GM19467 (cell line): ENCODE results near the gene CHFR.
"Not testable (repeated sequence)": the region's sequence is repeated elsewhere in the genome, so short reads cannot be mapped to it uniquely, and the experiment has no call there.

Experiments used
- ATAC-seq: cut with Tn5 transposase; IDR thresholded peaks from one replicate; pipeline ENCODE4 v1.9.1; 2021; ENCODE audit warnings: mild to moderate bottlenecking, moderate library complexity; ENCODE audit not compliant: unreplicated experiment

CHFR gene

DNA sequence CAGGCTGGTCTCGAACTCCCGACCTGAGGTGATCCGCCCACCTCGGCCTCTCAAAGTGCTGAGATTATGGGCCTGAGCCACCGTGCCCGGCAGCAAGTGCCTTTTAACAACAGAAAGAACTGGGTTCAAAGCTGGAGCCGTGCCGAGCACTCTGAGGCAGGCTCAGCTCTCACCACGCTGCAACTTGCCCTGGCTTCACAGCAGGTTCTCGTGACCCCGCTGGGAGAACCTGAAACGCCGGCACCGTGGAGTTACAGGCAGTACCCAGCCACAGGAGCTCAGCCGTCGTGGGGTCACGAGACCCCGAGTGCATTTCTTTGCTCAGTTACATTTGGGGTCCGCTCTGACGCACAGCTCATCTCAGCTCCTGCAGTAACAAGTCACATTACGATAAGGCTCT, 73.2 kb downstream of the CHFR start:
- no peak for ATAC-seq

DNA sequence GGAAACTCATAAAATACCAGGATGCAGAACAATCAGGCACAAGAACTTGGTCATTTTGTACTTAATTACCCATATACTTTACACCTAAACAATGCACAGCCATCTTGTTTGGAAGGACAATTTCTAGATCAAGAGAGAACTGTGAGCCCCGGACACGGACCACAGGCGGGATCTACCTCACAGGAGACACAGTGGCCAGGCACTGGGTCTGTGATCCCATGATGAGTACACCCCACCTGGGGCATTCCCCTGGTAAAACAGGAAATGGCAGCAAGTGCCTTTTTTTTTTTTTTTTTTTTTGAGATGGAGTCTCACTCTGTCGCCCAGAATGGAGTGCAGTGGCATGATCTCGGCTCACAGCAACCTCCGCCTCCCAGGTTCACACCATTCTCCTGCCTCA, 74.0 kb downstream of the CHFR start:
- ATAC-seq: no peak

DNA sequence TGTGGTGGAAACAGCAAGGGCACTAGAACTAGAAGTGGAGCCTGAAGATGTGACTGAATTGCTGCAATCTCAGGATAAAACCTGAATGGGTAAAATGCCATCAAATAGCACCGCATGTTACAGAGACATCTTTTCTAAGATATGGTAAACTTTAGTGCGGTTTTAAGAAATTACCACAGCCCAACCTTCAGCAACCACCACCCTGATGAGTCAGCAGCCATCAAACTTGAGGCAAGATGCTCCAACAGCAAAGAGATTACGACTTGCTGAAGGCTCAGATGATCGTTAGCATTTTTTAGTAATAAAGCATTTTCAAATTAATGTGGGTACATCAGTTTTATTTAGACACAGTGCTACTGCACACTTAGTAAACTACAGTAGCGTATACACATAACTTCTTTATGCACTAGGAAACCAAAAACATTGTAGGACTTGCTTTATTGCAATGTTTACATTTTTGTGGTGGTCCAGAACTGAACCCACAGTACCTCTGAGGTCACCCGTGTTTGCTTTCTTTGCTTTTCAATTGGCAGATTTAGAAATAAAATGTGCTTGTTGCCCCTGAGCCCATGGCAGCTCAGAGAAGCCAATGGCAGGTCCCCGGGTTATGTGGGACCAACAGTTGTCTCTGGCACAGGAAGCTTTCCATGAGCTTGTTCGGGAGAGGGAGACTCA, 74.6 kb downstream of the CHFR start:
- no peak for ATAC-seq

DNA sequence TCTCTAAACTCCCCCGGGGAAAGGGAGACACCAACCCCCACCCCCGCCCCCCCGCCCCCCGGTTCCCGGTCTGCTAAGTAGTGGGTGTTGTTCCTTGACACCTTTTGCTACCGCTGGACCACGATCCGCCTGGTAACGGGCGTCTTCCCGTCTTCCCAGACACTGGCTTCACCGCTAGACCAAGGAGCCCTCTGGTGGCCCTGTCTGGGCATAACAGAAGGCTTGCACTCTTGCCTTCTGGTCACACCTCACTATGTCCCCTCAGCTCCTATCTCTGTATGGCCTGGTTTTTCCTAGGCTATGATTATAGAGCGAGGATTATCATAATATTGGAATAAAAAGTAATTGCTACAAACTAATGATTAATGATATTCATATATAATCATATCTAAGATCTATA, 78.0 kb downstream of the CHFR start:
- ATAC-seq: not testable (repeated sequence)

DNA sequence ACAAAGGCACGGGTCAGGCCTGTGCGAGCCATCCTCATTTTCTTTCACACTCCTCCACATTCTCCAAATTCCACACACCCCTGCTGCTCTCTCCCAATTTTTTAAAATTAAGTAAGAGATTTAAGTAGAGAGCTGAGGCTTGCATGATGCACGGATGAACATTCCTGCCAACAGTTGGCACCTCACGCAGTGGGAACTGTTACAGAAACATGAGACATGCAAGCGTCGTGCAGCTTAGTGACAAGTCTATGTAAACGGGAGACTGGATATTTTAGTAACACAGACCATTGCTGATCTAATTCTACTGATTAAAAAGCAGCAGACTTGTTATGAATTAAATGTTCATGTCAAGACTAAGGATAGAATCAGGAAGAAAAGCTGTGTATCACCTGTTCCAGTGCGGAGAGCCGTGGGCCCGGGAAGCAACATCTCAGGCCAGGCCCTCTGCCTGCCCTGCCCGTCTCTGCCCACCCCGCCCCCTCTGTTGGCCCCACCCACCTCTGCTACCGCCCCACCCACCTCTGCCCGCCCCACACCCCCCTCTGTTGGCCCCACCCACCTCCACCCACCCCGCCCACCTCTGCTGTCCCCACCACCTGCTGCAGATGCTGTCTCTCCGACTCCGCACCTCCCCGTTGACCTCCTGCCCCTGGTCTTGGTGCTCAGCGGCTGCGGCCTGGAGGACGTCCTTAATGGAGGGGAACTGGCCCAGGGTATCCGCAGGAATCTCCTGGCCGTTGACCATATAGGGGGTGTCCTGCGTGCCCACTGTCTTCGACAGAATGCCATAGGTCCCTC, 79.9 kb downstream of the CHFR start:
- no peak for ATAC-seq

DNA sequence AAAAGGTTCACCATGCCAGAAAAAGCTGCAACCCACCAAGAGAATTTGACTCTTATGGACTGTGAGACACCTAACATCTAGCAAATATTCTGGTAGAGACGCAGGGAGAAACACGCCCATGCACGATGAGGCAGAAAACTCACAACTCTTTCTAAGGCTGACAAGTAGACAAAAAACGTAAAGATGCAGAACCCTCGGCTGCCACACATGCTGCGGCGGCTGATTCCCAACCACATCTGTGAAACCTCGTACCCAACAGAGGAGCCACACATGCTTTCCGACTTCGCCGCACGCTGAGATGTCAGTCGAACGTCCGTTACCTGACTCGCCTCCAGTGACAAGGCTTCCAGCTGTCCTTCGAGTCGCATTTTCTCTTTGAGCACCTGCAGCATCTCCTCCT, 80.5 kb downstream of the CHFR start:
- ATAC-seq: no peak

DNA sequence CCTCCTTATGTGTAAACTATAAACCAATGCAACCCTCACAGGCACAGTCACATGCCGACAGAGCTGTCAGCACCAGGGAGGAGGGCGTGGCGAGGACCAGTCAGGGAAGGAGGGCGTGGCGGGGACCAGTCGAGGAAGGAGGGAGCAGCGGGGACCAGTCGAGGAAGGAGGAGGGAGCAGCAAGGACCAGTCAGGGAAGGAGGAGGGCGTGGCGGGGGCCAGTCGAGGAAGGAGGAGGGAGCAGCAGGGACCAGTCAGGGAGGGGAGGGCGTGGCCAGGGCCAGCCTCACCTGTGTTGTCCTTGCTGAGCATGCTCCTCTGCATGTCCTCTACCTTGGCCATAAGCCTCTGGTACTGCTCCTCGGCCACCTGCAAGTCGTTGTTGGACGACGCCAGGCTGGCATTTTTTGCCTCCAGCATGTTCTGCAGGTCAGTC, 83.0 kb downstream of the CHFR start:
- no peak for ATAC-seq

DNA sequence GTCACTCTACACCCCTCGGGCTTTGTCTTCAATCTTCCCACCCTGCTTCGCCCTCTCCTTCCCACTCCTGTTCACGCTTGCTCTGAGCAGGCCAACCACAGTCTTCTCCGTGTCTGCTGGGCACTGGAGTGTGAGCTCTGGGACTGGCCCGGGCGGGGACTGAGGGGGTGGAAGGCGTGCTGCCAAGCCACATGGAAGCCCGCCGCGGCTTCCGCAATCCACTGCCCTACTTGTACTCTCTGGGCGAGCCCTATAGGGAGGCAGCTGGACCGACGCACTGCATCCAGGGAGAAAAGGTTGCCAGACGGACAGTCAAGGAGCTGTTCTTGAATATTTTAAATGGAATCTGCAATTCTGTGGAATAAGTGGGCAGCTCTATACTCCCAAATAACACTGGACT, 83.5 kb downstream of the CHFR start:
- ATAC-seq: no peak

DNA sequence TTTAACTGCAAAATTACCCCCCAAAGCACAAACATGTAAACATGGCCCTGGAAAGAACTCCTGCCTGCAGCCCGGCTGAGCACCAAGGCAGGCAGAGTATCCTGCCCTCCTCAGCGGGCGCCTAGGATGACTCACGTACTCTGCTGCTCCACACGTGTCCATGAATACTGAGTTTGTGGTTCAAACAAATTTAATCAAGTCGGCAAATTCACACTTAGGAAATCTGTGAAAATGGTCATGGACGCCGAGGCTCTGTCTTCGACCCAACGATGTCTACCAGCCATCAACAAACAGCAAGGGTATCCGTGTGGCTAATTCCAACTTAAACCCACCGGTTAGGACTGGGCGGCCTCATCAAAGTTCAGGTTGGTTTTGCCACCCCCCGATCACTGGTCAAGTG, 84.3 kb downstream of the CHFR start:
- ATAC-seq: no peak

DNA sequence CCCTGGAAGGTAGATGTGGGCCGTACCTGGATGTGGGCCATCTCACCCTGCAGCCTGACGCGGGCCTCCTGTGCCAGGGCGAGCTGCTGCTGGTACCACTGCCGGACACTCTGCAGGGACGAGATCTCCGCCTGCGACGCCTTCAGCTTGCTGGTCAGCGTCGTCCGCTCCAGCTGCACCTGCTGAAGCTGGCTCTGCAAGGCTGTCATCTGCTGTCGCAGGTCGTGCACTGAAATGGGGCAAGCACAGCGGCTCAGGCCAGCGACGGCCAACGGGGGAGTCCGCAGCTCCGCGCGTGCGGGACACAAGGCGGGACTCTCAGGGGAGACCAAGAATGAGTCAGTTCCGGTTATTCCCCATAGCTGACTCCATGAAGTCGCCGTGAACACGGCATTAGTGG, 85.7 kb downstream of the CHFR start:
- no peak for ATAC-seq

DNA sequence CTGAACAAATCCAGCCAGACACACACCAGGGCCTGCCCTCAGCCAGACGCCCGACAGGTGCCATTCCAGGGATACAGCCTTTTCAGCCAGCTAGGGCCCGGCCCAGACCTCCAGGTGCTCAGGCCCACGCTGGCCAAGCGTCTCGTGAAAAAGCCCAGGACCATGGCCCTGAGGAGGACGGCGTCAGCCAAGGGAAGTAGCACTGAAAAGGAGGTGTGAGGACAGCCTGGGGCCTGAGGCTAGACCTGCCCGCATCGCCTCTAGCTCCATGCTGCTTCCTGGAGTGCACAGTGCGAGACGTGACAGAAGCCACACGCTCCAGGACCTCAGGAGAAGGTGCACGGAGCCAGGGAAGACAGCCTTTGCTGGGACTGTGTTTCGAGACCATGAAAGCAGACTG, 88.6 kb downstream of the CHFR start:
- ATAC-seq: no peak

DNA sequence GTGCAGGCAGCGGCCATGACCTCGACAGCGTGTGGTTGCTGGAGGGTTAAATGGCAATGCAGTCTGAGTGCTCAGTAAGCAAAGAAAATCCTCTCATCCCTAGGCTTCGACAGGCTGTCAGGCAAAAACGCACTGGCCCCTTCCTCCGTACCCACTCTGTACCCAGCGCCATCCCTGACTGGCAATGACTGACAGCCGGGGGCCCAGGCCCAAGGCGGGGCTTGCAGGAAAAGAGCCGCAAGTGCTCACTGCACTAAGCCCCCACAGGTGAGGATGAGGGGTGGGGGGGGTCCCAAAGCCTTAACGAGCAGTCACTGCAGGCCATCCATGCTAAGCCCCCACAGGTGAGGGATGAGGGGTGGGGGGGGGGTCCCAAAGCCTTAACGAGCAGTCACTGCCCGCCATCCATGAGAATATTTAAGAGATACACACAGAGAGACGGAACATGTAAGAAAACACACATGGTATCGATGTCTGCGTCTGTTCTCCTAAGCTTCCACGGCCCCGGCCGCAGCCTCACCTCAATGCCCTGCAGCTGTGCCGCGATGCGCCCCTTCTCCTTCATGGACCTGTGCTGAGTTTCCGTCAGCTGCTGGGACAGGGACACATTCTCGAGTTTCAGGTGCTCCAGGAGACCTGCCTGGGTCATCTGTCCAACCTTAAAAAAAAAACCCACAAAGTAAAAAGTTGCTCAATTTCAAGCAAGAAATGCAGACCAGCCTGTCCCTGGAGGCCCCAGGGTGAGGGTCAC, 89.4 kb downstream of the CHFR start:
- no peak for ATAC-seq

DNA sequence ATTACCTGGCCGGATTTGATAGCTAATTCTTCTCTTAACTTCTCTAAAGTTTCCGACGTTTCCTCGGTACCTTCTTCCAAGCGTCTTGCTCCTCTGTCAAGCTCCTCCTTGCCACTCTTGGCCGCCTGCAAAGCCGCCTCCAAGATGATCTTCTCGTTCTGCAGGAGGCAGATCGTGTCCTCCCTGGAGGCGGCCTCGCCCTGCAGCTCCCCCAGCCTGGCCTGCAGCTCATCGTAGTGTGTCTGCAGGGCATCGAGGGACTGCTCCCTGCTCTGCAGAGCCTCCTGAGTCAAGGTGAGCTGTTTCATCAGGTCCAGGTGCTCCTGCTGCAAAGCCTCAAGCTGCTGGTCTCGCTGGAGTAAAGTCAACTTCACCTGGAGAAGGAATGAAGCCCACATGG, 91.6 kb downstream of the CHFR start:
- ATAC-seq: no peak

DNA sequence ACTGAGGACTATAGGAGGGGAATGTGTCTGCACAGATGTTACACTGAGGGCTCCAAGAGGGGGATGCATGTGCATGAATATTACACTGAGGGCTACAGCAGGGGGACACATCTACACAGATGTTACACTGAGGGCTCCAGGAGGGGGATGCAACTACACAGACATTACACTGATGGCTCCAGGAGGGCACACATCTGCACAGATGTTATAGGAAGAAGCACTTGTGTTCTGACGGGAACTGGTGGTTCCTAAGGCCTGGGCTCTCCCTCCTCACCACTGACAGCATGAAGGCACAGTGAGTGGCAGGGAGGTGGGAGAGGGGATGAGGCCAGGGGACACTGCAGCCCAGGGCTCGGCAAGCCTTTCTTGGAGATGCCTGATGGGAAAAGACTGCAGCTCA, 95.5 kb downstream of the CHFR start:
- ATAC-seq: not testable (repeated sequence)

DNA sequence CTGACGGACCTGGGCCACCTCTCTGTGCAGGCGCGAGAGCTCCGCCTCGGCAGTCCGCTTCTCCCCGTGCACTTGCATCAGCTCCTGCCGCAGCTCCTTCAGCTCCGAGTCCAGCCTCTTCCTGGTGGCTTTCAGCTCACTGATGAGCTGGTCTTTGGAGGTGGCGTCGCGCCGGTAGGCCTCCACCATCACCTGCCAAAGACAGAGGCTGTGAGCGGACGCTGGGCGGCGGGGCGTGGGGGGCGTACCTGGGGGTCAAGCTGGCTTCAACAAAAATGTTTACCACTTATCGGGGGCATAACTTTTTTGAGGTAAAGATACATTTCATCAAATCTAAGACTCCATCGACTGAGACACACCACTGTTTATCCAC, 98.3 kb downstream of the CHFR start:
- ATAC-seq: no peak

DNA sequence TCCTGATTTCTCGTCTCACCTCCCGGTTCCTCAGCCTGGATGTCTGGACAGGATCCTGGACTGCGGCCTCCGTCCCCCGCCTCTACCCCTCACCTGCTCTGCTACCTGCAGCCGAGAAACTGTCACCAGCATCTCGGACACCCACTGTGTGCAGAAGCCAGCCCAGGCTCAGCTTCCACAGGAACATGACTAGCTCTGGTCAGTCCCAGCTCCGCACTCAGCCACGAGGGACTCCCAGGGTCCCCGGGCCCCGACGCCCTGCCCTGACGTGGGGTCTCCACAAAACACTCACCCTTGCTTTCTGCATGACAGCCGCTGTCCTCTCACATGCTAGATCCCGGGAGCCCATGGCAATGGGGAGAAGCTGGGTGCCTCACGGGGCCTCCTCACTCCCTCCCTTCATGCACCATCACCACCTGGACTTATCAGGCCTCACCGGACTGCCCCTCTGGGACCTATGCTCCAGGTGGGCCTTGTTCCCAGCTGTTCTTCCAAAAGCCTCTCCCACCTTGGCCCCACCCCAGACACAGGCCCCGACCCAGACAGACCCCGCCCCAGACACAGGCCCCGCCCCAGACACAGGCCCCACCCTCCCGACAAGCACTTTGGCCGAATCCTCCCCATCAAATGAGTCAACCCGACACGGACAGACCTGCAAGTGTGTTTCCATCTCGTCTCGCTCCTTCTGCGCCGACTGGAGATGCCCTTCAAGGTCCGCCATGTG, 98.9 kb downstream of the CHFR start:
- no peak for ATAC-seq

DNA sequence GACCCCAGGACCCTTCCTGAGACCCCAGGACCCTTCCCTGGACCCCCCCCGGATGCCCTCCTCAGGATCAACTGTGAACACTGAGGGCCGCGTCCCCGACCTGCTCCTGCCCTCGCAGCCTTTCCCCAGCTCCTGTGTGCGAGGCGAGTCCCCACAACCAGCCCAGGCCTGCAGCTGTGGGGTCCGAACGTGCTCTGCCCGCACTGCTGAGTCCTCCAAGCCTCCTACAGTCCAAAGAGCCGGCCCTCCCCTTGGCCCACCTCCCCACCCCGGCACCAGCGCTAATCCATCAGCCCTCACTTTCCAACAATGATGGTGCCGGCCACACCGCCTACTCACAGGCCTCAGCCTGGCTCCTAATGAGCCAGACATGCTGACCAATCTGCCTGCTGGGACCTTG, 99.5 kb downstream of the CHFR start:
- ATAC-seq: no peak

DNA sequence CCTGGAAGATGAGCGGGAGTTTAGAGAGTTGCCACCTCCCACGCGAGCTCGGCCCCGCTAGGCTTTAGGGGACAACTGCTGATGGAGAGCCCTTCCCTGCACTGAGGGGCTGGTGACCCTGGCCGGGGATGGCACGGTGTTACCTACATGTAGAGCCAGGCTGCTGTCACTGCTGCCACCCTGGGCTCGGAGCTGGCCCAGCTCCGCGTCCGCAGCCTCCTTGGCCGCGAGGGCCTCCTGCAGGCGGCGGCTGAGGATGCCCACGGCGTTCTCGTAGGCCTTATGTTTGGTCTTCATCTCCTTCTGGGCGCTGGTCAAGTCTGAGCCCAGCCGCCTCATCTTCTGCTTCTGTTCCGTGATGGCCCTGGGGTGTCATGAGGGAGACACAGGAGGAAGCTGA, 101.2 kb downstream of the CHFR start:
- ATAC-seq: no peak

DNA sequence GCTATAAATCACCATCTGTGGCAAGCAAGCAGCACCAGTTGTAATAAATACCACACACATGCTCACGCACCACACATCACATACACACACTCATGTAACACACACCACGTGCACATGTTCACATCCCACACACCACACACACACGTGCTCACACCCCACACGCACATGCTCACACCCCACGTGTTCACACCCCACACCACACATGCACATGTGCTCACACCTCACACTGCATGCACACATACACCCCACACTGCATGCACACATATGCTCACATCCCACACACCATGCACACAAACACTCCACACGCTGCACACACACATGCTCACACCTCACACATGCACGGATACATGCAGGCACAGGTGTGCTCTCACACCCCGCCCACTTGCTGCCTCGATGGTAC, 102.8 kb downstream of the CHFR start:
- no peak for ATAC-seq

DNA sequence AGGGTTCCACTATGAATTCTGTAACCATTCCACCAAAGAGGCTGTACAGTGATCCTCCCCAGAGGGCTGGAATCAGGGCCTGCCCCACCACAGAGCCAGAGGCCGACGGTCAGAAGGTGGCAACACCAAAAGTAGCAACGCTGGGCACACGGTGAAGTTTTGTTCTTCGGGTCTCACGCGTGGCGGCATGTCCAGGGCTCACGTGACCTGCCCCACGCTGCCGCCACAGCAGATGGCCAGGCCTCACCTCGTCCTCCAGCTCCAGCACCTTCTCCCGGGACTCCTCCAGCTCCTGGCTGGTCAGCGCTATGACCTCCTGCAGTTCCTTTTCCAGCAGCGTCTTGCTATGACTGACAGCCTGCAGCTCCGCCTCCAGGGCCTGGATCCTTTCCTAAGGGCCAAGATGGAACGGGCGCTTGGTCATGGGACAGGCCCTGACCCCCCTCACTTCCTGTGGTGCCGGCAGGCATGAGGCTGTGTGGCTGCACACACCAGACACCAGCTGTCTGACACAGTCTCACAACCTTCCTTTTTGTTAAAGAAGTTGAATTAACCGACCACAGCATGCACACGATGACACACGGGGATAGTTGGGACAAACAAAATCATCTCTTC, 103.4 kb downstream of the CHFR start:
- ATAC-seq: no peak
